ENCODE results near the gene MSI2. TPM values are rescaled to one million over a fixed set of nuclear protein-coding genes. Genes with fewer than 3 reads are reported as not detected.

The MSI2 gene
- total and polyA plus RNA-seq, 9 of the 15 experiments (the other 6 are each of a cell fraction or from before 2014, with no cell fraction given), result 4.6 to 61.8 (median 42.4) TPM

GRCh38 chr17:57463103-57463885 is 207.0 kb downstream of the MSI2 start (continued):
- TF ChIP-seq PRDM10 (IDR thresholded peaks at IDR 0.05; ENCODE audit: partially characterized antibody), result peak; percentile 75
- no peak for TF ChIP-seq SNIP1 (IDR thresholded peaks at IDR 0.05; ENCODE audit: low read depth)
- TF ChIP-seq TFAP4 (CRISPR knock-in tag; IDR thresholded peaks at IDR 0.05; ENCODE audit: borderline replicate concordance), result 0 out of 2 replicates have a peak, but pooled peaks have one; percentile 15
- TF ChIP-seq HNRNPUL1 (IDR thresholded peaks at IDR 0.05; ENCODE audit: low read length), result no peak
- TF ChIP-seq ZNF311 (CRISPR knock-in tag; IDR thresholded peaks at IDR 0.05), result no peak
- TF ChIP-seq SRSF7 (optimal IDR thresholded peaks at IDR 0.05; ENCODE audit: low read depth, low read length), result no peak

All from K562 (cell line).